Measurements from ENCODE around the gene ATP11A. TPM values are rescaled to one million over a fixed set of nuclear protein-coding genes. Genes with fewer than 3 reads are reported as not detected.
"Not testable (repeated sequence)": the region's sequence is repeated elsewhere in the genome, so short reads cannot be mapped to it uniquely, and the experiment has no call there.

The ATP11A gene
- total RNA-seq, 1 donor from 2014 or later, result 114 TPM

GRCh38 chr13:112839356-112840105, 149.7 kb downstream of the ATP11A start:
- no peak overlapping the region for H3K4me3 Mint-ChIP-seq
- TF ChIP-seq CTCF (IDR thresholded peaks at IDR 0.05; ENCODE audit: unreplicated experiment), result no peak
- H3K27ac Mint-ChIP-seq, result no peak overlapping the region
- H3K9me3 Mint-ChIP-seq, result no peaks in the 10 kb centered on the region
- H3K27me3 Mint-ChIP-seq (ENCODE audit: low read depth), result no peaks in the 10 kb centered on the region
- H3K36me3 Mint-ChIP-seq, result peaks cover 33% of the 10 kb centered on the region
- DNase-seq (ENCODE audit: low spot score in 2 of 2, unreplicated experiment in 2 of 2), result no peak
- H3K4me1 Mint-ChIP-seq, result peaks cover 5% of the 10 kb centered on the region

- Mint-ChIP-seq H3K27me3 (ENCODE audit: low read depth) (no peaks in the 10 kb centered on the region), H3K4me1 (peaks cover 5% of the 10 kb centered on the region), H3K4me3 (no peak overlapping the region), H3K36me3 (peaks cover 29% of the 10 kb centered on the region), H3K27ac (no peak overlapping the region), H3K9me3 (no peaks in the 10 kb centered on the region)
- TF ChIP-seq CTCF (IDR thresholded peaks at IDR 0.05; ENCODE audit: unreplicated experiment), result no peak
- no peak for DNase-seq (ENCODE audit: low spot score in 2 of 2, unreplicated experiment in 2 of 2)
Measured at GRCh38 chr13:112840472-112841302, 150.8 kb downstream of the ATP11A start.

- H3K4me3 Mint-ChIP-seq; H3K27ac Mint-ChIP-seq; H3K9me3 Mint-ChIP-seq; DNase-seq (ENCODE audit: low spot score in 2 of 2, unreplicated experiment in 2 of 2); H3K27me3 Mint-ChIP-seq (ENCODE audit: low read depth); H3K4me1 Mint-ChIP-seq: not testable (repeated sequence)
- peaks cover 37% of the 10 kb centered on the region for H3K36me3 Mint-ChIP-seq
Measured at GRCh38 chr13:112841303-112842015, 151.6 kb downstream of the ATP11A start.

- no peak overlapping the region for H3K27ac Mint-ChIP-seq
- no peaks in the 10 kb centered on the region for H3K27me3 Mint-ChIP-seq (ENCODE audit: low read depth)
- H3K4me3 Mint-ChIP-seq, result no peak overlapping the region
- no peak for DNase-seq (ENCODE audit: low spot score in 2 of 2, unreplicated experiment in 2 of 2)
- no peak for TF ChIP-seq CTCF (IDR thresholded peaks at IDR 0.05; ENCODE audit: unreplicated experiment)
- H3K4me1 Mint-ChIP-seq, result peaks cover 5% of the 10 kb centered on the region
- H3K9me3 Mint-ChIP-seq, result peaks cover 2% of the 10 kb centered on the region
- peaks cover 35% of the 10 kb centered on the region for H3K36me3 Mint-ChIP-seq
Measured at GRCh38 chr13:112842343-112842856, 152.6 kb downstream of the ATP11A start.

GRCh38 chr13:112842931-112843391, 153.1 kb downstream of the ATP11A start:
- no peaks in the 10 kb centered on the region for H3K27me3 Mint-ChIP-seq (ENCODE audit: low read depth)
- peaks cover 8% of the 10 kb centered on the region for H3K9me3 Mint-ChIP-seq
- no peak overlapping the region for H3K27ac Mint-ChIP-seq
- peaks cover 37% of the 10 kb centered on the region for H3K36me3 Mint-ChIP-seq
- H3K4me3 Mint-ChIP-seq, result no peak overlapping the region
- no peak for DNase-seq (ENCODE audit: low spot score in 2 of 2, unreplicated experiment in 2 of 2)
- TF ChIP-seq CTCF (IDR thresholded peaks at IDR 0.05; ENCODE audit: unreplicated experiment), result no peak
- peaks cover 5% of the 10 kb centered on the region for H3K4me1 Mint-ChIP-seq
